NCI-H748 (cell line): ENCODE data around the gene PGAM1.
"Not testable (repeated sequence)": the region's sequence is repeated elsewhere in the genome, so short reads cannot be mapped to it uniquely, and the experiment has no call there.

ENCODE experiments used
- DNase-seq: peaks from one replicate; lab custom pipeline; 2025; ENCODE audit not compliant: unreplicated experiment; lab: John Stamatoyannopoulos, UW

PGAM1 gene

DNA sequence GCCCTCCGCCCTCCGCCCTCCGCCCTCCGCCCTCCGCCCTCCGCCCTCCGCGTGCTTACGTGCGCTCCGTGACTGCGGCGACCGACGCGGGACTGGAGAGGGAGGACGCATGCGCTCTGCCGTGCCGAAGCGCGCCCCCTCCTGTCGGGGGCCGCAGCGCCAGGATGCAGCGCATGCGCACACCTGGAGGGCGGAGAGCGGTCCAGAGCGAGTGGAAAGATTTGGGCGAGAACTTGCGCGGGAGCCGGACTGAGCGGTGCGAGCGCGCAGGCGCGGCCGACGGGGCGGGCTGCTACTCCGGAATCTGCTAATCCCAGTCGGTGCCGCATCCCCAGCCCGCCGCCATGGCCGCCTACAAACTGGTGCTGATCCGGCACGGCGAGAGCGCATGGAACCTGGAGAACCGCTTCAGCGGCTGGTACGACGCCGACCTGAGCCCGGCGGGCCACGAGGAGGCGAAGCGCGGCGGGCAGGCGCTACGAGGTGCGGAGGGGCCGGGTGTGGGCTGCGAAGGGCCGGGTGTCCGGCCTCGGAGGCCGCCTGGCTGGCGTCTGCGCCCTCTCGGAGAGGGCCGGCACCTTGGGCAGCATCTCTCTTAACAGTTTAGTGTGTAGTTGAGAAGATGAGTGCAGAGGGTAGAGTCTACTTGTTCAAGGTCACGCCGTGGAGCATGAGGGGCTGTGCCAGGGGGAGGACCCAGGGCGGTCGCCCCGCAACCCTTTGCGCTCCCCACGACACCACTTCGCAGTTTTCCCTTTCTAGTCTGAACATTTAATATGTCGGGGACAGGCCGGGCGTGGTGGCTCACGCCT lies at the start of gene PGAM1:
TSS of gene PGAM1 (plus strand) at position 228 of the 812 bp plus-strand sequence. CDS start at position 345, 117 bp downstream.
- DNase-seq = peak; percentile 91

DNA sequence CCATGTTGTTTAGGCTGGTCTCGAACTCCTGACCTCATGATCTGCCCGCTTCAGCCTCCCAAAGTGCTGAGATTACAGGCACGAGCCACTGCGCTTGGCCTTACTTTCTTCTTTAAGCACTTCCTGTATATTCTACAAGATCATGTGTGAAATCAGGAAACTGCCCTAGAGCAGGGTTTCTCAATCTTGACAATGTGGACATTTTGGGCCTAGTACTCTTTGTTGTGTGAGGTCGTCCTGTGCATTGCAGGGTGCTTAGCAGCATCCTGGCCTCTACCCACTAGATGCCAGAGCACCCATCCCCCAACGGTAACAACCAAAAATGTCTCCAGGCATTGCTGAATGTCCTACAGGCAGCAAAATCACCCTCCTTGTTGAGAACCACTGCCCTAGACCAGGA lies 49.6 kb upstream of the PGAM1 start:
- no peak for DNase-seq

- no peak for DNase-seq
Measured at GRCh38 chr10:97378933-97379921, 46.8 kb upstream of the PGAM1 start.

- DNase-seq = no peak
Measured at GRCh38 chr10:97380516-97380915, 45.5 kb upstream of the PGAM1 start.

GRCh38 chr10:97381626-97382025 lies 44.4 kb upstream of the PGAM1 start:
- DNase-seq = no peak

DNA sequence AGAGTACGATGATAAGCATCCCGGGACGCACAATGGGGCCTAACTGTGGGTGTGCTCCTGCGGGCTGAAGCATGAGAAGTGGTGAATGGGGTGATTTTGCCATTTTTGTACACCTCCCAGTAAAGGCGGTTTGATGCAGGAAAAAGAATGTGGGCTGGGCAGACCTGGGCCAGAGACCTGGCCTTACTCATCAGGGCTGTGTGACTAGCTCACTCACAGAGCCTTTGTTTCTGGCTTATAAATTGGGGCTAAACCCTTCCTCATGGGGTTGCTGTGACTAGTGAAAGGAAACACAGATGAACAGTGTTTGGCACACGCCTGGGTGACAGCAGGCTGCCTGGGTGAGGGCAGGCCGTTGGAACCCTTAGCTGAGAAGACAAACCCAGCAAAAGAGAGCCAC lies 42.8 kb upstream of the PGAM1 start:
- DNase-seq = no peak

- no peak for DNase-seq
Measured at GRCh38 chr10:97384156-97384555, 41.8 kb upstream of the PGAM1 start.

DNA sequence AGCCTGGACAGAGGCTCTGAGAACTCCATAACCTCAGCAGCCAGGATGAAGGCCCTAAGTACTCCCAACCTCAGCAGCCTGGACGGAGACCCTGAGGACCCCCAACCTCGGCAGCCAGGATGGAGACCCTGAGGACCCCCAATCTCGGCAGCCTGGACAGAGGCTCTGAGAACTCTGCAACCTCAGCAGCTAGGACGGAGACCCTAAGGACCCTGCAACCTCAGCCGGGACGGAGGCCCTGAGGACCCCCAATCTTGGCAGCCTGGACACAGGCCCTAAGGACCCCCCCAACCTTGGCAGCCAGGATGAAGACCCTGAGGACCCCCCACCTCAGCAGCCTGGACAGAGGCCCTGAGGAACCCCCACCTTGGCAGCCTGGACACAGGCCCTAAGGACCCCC lies 41.4 kb upstream of the PGAM1 start:
- no peak for DNase-seq

DNA sequence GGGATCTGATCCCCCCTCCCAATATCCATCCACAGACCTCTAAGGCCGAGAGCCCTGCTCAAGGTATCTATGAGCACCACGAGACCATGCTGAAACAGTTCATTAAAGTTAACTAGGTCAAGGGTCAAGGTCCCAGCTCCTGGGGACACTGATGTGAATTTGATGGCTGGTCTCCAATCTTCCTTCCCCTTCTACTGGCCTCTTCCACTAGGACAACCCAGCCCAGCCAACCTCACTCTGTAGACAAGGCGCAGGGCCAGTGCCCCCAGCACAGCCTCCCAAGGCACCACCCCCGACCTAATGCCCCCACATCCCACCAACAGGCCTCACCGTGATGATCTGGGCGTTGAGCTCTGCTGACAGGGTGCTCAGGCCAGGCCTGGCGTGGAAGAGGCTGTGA lies 40.4 kb upstream of the PGAM1 start:
- no peak for DNase-seq

DNA sequence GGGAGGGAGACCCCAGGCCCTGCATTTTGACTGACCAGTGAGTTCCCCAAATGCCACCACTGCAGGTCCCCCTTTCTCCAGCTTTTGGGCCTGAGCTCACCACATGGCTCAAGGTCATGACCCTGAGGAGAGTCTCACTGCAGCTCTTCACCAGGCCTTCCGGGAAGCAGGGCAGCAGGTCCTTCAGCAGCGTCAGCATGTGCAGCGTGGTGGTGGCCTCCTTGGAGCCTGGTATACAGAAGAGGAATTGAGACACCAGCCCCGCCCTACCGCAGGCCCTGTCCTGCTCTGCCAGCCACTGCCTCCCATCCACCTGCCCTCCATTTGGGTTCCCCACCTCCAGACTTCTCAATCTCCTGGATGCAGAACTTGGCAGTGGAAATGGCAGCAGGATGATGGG lies 37.8 kb upstream of the PGAM1 start:
- no peak for DNase-seq

GRCh38 chr10:97390091-97390490 lies 35.9 kb upstream of the PGAM1 start:
- no peak for DNase-seq

DNA sequence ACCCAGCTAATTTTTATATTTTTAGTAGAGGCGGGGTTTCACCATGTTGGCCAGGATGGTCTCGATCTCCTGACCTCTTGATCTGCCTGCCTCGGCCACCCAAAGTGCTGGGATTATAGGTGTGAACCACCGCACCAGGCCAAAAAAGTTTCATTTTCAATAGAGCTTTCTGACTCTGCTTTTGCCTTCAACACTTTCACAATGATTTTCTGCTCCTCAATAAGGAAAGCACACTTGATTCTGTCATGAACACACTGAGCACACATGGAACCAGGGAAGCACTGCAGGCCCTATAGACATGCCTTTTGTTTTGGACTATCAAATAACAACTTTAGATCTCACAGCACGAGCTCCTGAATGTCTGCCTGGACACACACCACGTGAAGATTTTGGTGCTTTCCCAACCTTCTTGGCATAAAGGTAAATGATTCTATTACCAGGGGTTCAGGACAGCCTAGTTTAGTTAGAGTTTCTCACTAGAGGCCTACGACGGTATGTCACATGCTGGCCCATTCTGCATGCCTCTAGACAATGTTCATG lies 32.9 kb upstream of the PGAM1 start:
- DNase-seq = no peak

GRCh38 chr10:97396056-97396455 lies 29.9 kb upstream of the PGAM1 start:
- DNase-seq = no peak

DNA sequence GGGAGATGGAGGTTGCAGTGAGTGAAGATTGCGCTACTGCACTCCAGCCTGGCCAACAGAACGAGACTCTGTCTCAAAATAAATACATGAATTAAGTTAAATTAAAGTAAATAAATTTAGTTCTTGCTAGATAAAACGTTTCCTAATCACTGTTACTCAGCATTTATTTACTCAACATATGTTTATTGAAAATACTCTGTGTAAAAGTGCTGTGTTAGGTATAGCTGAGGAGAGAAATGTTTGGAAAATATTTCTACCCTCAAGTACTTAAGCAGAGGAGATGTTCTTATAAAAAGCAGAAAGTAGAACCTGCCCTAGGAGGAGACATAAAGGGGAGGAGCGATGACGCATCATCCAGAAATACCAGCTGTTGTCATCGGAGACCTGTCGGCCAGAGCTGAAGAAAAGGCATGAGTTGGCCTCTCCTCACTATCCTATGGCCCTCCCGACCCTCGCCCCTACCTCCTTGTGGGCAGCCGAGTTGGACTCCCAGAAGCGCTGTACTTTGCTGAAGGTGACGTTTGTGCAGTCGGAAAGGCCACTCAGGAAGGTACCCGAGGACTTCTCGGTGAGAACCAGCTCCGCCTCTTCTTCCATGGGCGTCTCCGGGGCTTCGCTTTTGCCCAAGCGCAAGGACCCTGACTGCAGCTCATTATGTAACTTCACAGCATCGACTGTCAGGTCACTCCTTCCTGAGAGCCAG lies 26.0 kb upstream of the PGAM1 start:
- peak; percentile 61 for DNase-seq

GRCh38 chr10:97400665-97401454 lies 25.1 kb upstream of the PGAM1 start, which contains the start of gene RRP12:
Gene RRP12 (minus strand): TSS chr10:97401340. CDS start chr10:97401231, 109 bp downstream.
- DNase-seq = peak; percentile 90

DNA sequence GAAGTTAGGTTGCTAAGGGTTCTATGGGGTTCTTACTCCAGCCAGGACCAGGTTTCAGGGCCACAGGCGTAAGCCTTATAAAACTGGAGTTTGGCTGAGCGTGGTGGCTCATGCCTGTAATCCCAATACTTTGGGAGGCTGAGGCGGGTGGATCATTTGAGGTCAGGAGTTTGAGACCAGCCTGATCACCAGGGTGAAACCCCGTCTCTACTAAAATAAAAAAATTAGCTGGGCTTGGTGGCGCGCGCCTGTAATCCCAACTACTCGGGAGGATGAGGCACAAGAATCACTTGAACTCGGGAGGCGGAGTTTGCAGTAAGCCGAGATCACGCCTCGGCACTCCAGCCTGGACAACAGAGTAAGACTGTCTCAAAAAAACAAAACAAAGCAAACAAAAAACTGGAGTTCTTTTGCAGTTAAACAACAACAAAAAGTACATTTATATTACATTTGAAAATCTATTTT lies 24.5 kb upstream of the PGAM1 start:
- DNase-seq = no peak

DNA sequence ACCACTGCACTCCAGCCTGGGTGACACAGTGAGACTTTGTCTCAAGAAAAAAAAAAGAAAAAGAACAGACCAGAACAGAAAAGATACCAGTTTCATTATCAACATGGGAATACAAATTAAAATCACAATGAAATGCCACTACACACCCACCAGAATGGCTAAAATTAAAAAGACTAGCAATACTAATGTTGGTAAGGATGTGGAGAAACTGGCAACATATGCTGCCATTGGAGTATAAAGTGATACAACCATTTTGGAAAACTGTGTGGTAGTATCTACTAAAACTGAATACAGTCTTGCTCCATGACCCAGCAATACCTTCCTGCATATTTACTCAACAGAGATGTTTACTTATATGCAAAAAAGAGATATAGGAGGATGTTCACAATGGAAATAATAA lies 21.9 kb upstream of the PGAM1 start:
- no peak for DNase-seq

- no peak for DNase-seq
Measured at GRCh38 chr10:97406064-97406463, 19.9 kb upstream of the PGAM1 start.

- DNase-seq = not testable (repeated sequence)
Measured at GRCh38 chr10:97406483-97406882, 19.5 kb upstream of the PGAM1 start.
